SK-N-SH treated with all-trans-retinoic acid at 6 μM for 48 hours (cell line): ENCODE data around the gene ADGRG1.

ENCODE experiments used
- ATAC-seq: fragments of 200-7000 bp; cut with Tn5 transposase; 3 replicates; pipeline ENCODE4 v1.9.1; 2020; ENCODE audit warnings: mild to moderate bottlenecking, moderate library complexity
- ARNTL ChIP-seq: fragments of 450-650 bp; formaldehyde crosslinking; IDR thresholded peaks from 2 replicates; pipeline ENCODE4 v1.5.0; 2020; ENCODE audit warnings: low read depth, mild to moderate bottlenecking, moderate library complexity, borderline replicate concordance
- BACH2 ChIP-seq: fragments of 250-450 bp; sonication (Bioruptor Pico); IDR thresholded peaks from 2 replicates; pipeline ENCODE4 v1.9.0; 2021; ENCODE audit warnings: mild to moderate bottlenecking, borderline replicate concordance
- CSDC2 ChIP-seq: fragments of 250-450 bp; sonication (Bioruptor Pico); IDR thresholded peaks from 2 replicates; pipeline ENCODE4 v1.5.0; 2020; ENCODE audit warnings: mild to moderate bottlenecking, moderate library complexity
- CSRNP3 ChIP-seq: fragments of 250-450 bp; sonication (Bioruptor Pico); IDR thresholded peaks from 2 replicates; pipeline ENCODE4 v1.5.1; 2021; ENCODE audit warnings: mild to moderate bottlenecking, moderate library complexity
- ESRRG ChIP-seq: fragments of 250-450 bp; sonication (Bioruptor Pico); IDR thresholded peaks from 2 replicates; pipeline ENCODE4 v1.6.1; 2021; ENCODE audit warnings: mild to moderate bottlenecking
- ISL1 ChIP-seq: fragments of 250-450 bp; sonication (Bioruptor Pico); IDR thresholded peaks from 2 replicates; pipeline ENCODE4 v2.1.2; 2022; ENCODE audit warnings: mild to moderate bottlenecking, moderate library complexity
- OSR1 ChIP-seq: fragments of 250-450 bp; sonication (Bioruptor Pico); IDR thresholded peaks from 2 replicates; pipeline ENCODE4 v1.8.0; 2022; ENCODE audit warnings: moderate library complexity, mild to moderate bottlenecking, inconsistent platforms
- PATZ1 ChIP-seq: fragments of 250-450 bp; sonication (Bioruptor Pico); IDR thresholded peaks from 2 replicates; pipeline ENCODE4 v1.8.0; 2020; ENCODE audit warnings: mild to moderate bottlenecking, moderate library complexity, borderline replicate concordance
- POU6F1 ChIP-seq: fragments of 250-450 bp; sonication (Bioruptor Pico); IDR thresholded peaks from 2 replicates; pipeline ENCODE4 v1.8.0; 2021; ENCODE audit warnings: low read depth, mild to moderate bottlenecking, moderate library complexity, borderline replicate concordance
- PPARA ChIP-seq: fragments of 250-450 bp; sonication (Bioruptor Pico); IDR thresholded peaks from 2 replicates; pipeline ENCODE4 v1.5.0; 2020; ENCODE audit warnings: mild to moderate bottlenecking, borderline replicate concordance
- RARB ChIP-seq: fragments of 250-450 bp; sonication (Bioruptor Pico); IDR thresholded peaks from 2 replicates; pipeline ENCODE4 v1.8.0; 2021; ENCODE audit warnings: mild to moderate bottlenecking, moderate library complexity
- TCF4 ChIP-seq: fragments of 250-450 bp; sonication (Bioruptor Pico); IDR thresholded peaks from 2 replicates; pipeline ENCODE4 v1.8.0; 2021; ENCODE audit warnings: mild to moderate bottlenecking, moderate library complexity, borderline replicate concordance
- TOX ChIP-seq: fragments of 250-450 bp; sonication (Bioruptor Pico); IDR thresholded peaks from 2 replicates; pipeline ENCODE4 v1.8.0; 2021; ENCODE audit warnings: mild to moderate bottlenecking, moderate library complexity, borderline replicate concordance
- TSHZ2 ChIP-seq: fragments of 250-450 bp; sonication (Bioruptor Pico); IDR thresholded peaks from 2 replicates; pipeline ENCODE4 v1.5.0; 2020; ENCODE audit warnings: mild to moderate bottlenecking, moderate library complexity
- ZC3H10 ChIP-seq: fragments of 250-450 bp; sonication (Bioruptor Pico); IDR thresholded peaks from 2 replicates; pipeline ENCODE4 v1.5.1; 2021; ENCODE audit warnings: mild to moderate bottlenecking, moderate library complexity
- ZFP3 ChIP-seq: fragments of 250-450 bp; sonication (Bioruptor Pico); IDR thresholded peaks from 2 replicates; pipeline ENCODE4 v1.5.0; 2020; ENCODE audit warnings: mild to moderate bottlenecking, moderate library complexity
- ZNF565 ChIP-seq: fragments of 450-650 bp; formaldehyde crosslinking; conservative IDR thresholded peaks from 2 replicates; pipeline ENCODE4 v1.5.0; 2020; ENCODE audit warnings: low read depth, mild to moderate bottlenecking, moderate library complexity
- ZNF70 ChIP-seq: fragments of 450-650 bp; formaldehyde crosslinking; IDR thresholded peaks from 2 replicates; pipeline ENCODE4 v1.5.0; 2020; ENCODE audit warnings: mild to moderate bottlenecking, moderate library complexity

The ADGRG1 gene

GRCh38 chr16:57703416-57704010 lies 75.1 kb downstream of the ADGRG1 start (continued):
- TF ChIP-seq ZFP3 (no peak), ZNF565 (CRISPR knock-in tag) (no peak), POU6F1 (CRISPR knock-in tag) (no peak)
- TF ChIP-seq, all 23 proteins: peak for 0

GRCh38 chr16:57704011-57704904 lies 75.8 kb downstream of the ADGRG1 start:
- no peak for TF ChIP-seq ZFP3
- TF ChIP-seq BACH2 (CRISPR knock-in tag) = no peak
- TF ChIP-seq PPARA (CRISPR knock-in tag) = no peak
- no peak for TF ChIP-seq ESRRG (CRISPR knock-in tag)
- no peak for TF ChIP-seq ZC3H10 (CRISPR knock-in tag)
- TF ChIP-seq TOX (CRISPR knock-in tag) = no peak
- TF ChIP-seq PATZ1 (CRISPR knock-in tag) = no peak
- TF ChIP-seq RARB (CRISPR knock-in tag) = no peak
- no peak for TF ChIP-seq OSR1
- TF ChIP-seq CSRNP3 = no peak
- TF ChIP-seq CSDC2 (CRISPR knock-in tag) = no peak
- TF ChIP-seq TSHZ2 = no peak
- TF ChIP-seq ISL1 (CRISPR knock-in tag) = no peak
- TF ChIP-seq TCF4 (CRISPR knock-in tag) = no peak
- TF ChIP-seq ARNTL (CRISPR knock-in tag) = no peak
- no peak for TF ChIP-seq POU6F1 (CRISPR knock-in tag)
- TF ChIP-seq ZNF70 (CRISPR knock-in tag) = no peak
- ATAC-seq = no peak
